Measurements from ENCODE around the gene PACRG. TPM values are rescaled to one million over a fixed set of nuclear protein-coding genes. Genes with fewer than 3 reads are reported as not detected.

Gene PACRG
- total RNA-seq, 1 experiment from 2014 or later: 0.26 TPM

GRCh38 chr6:163182696-163183095 lies 454.9 kb downstream of the PACRG start:
- Histone ChIP-seq H3K14ac (ENCODE audit: insufficient read depth, low read length) (no peak overlapping the region), H3K27ac (ENCODE audit: insufficient read length, low read depth, low read length) (no peak overlapping the region), H3K9ac (ENCODE audit: extremely low read depth, insufficient read length, low read length) (no peak overlapping the region), H2BK12ac (ENCODE audit: insufficient read length, low read depth, low read length) (no peak overlapping the region), H2BK120ac (ENCODE audit: low read depth, low read length, poor library complexity, severe bottlenecking) (no peak overlapping the region), H3K79me2 (ENCODE audit: insufficient read depth, low read length) (no peaks in the 10 kb centered on the region), H3K23ac (ENCODE audit: insufficient read length, low read depth, low read length) (no peak overlapping the region), H3K4me2 (ENCODE audit: insufficient read depth, insufficient read length, low read length) (no peak overlapping the region), H3K23me2 (ENCODE audit: insufficient read length, low read depth, low read length, poor library complexity, severe bottlenecking) (no peaks in the 10 kb centered on the region), H2AK5ac (ENCODE audit: insufficient read length, low read length) (no peak overlapping the region), H3K27me3 (ENCODE audit: insufficient read depth, low read length) (no peaks in the 10 kb centered on the region), H3K56ac (ENCODE audit: insufficient read length, low read depth, low read length) (no peak overlapping the region), H4K5ac (ENCODE audit: insufficient read length, low read depth, low read length) (no peak overlapping the region), H3K9me3 (ENCODE audit: control insufficient read depth, low read depth, low read length) (no peaks in the 10 kb centered on the region), H3K79me1 (ENCODE audit: insufficient read depth, low read depth, low read length, poor library complexity, severe bottlenecking) (no peaks in the 10 kb centered on the region), H4K8ac (replicated peaks; ENCODE audit: insufficient read length, low read depth, low read length) (no peak overlapping the region), H2BK15ac (ENCODE audit: low read depth, low read length) (no peak overlapping the region), H2BK20ac (ENCODE audit: low read depth, low read length, poor library complexity, severe bottlenecking) (no peak overlapping the region), H3K18ac (ENCODE audit: insufficient read length, low read depth, low read length) (no peak overlapping the region), H4K91ac (ENCODE audit: insufficient read length, low read depth, low read length) (no peak overlapping the region), H3K4ac (ENCODE audit: low read depth, low read length) (no peak overlapping the region), H4K20me1 (ENCODE audit: control insufficient read depth, insufficient read depth, insufficient read length) (no peaks in the 10 kb centered on the region), H2BK5ac (ENCODE audit: insufficient read length, low read length) (no peak overlapping the region), H3T11ph (ENCODE audit: low read length) (no peak overlapping the region), H3K4me1 (ENCODE audit: insufficient read depth, low read length) (no peaks in the 10 kb centered on the region; the same call in 1 of the 2 replicates), H2AFZ (ENCODE audit: low read length) (no peak overlapping the region)
- no peak overlapping the region for H3K27ac Mint-ChIP-seq
- H3K27me3 Mint-ChIP-seq (ENCODE audit: low read depth): peaks cover 9% of the 10 kb centered on the region
- no peak for DNase-seq
- TF ChIP-seq CTCF (conservative IDR thresholded peaks at IDR 0.05): no peak
- no peaks in the 10 kb centered on the region; a peak in 1 of 7 replicates for H3K36me3 Mint-ChIP-seq (ENCODE audit: insufficient read depth in 1 of 3, low read depth in 3 of 3)
- H3K4me3 Mint-ChIP-seq: no peak overlapping the region
- peaks cover 27 to 36% of the 10 kb centered on the region in 2 experiments for H3K4me1 Mint-ChIP-seq
- WGBS (ENCODE audit: extremely low coverage, insufficient read length, low lambda C conversion rate): no CpG with 5 or more reads among the region's 7 CpGs
- no peaks in the 10 kb centered on the region for H3K9me3 Mint-ChIP-seq
